ENCODE data around the gene HSPA5. TPM values are rescaled to one million over a fixed set of nuclear protein-coding genes. Genes with fewer than 3 reads are reported as not detected.

Gene HSPA5
- total RNA-seq, 5 donors from 2014 or later (not counting 1 experiment from before 2014, with no cell fraction given) = 105 to 196 (median 118) TPM

DNA sequence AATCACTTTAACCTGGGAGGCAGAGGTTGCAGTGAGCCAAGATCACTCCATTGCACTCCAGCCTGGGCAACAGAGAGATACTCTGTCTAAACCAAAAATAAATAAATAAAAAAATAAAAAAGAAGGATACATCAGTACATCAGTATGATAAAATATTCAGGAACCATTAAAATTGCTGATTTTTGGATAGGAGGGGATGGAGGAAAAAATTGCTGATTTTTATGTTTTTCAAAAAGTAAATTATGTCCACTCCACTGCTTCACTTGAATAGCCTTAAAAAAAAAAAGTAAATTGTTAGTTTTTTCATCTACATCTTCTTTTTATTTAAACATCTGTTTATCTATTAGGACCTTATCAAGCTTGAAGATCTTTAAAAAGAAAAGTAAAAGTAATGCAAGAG lies 13.1 kb upstream of the HSPA5 start:
- Mint-ChIP-seq H3K9me3 (no peaks in the 10 kb centered on the region), H3K4me1 (no peaks in the 10 kb centered on the region), H3K27me3 (no peaks in the 10 kb centered on the region), H3K36me3 (no peaks in the 10 kb centered on the region), H3K4me3 (no peak overlapping the region), H3K27ac (no peak overlapping the region)
- no peak overlapping the region for H3K27ac ChIP-seq (ENCODE audit: low read length)
- POLR2A ChIA-PET = no interaction called here
- no peaks in the 10 kb centered on the region for H3K27me3 ChIP-seq (replicated peaks in 1 of 2; ENCODE audit: control insufficient read depth in 2 of 2, extremely low read depth in 1 of 2, insufficient read depth in 2 of 2, low read length in 1 of 2)
- no peaks in the 10 kb centered on the region for H3K4me1 ChIP-seq (ENCODE audit: control insufficient read depth in 1 of 2, extremely low read depth in 1 of 2, insufficient read depth in 2 of 2, low read length in 2 of 2)
- no peak overlapping the region for H3K4me3 ChIP-seq (ENCODE audit: control insufficient read depth in 1 of 2, extremely low read depth in 1 of 2, low read length in 1 of 2)
- DNase-seq = no peak
- CTCF ChIA-PET = no interaction called here
- no peaks in the 10 kb centered on the region for H3K36me3 ChIP-seq (ENCODE audit: control insufficient read depth in 2 of 2, extremely low read depth in 1 of 2, insufficient read depth in 1 of 2, low read length in 1 of 2)
- no peaks in the 10 kb centered on the region for H3K9me3 ChIP-seq
- no peak for ATAC-seq (replicated peaks in 1 of 4)

DNA sequence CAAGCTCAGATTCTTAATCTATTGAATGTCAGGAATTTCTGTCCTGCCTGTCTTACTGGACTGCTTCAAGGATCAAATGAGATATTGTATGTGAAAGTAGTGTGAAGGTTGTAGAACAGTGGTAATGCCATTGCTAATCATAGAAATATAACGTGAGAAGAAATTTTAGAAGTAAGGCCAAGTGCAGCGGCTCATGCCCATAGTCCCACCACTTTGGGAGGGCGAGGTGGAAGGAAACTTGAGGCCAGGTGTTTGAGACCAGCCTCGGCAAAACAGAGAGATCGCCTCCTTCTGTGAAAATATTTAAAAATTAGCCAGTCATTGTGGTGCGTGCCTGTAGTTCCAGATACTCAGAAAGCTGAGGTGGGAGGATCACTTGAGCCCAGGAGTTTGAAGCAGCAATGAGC lies 5.1 kb upstream of the HSPA5 start:
- H3K9me3 ChIP-seq = no peaks in the 10 kb centered on the region
- no peak overlapping the region for H3K4me3 ChIP-seq (ENCODE audit: control insufficient read depth in 1 of 2, extremely low read depth in 1 of 2, low read length in 1 of 2)
- Mint-ChIP-seq H3K9me3 (no peaks in the 10 kb centered on the region), H3K36me3 (no peaks in the 10 kb centered on the region), H3K4me3 (no peak overlapping the region), H3K27me3 (no peaks in the 10 kb centered on the region), H3K4me1 (peaks cover 7 to 12% (median 8%) of the 10 kb centered on the region in 3 donors), H3K27ac (no peak overlapping the region)
- H3K27me3 ChIP-seq (replicated peaks in 1 of 2; ENCODE audit: control insufficient read depth in 2 of 2, extremely low read depth in 1 of 2, insufficient read depth in 2 of 2, low read length in 1 of 2) = no peaks in the 10 kb centered on the region
- no peak for ATAC-seq (replicated peaks in 1 of 4)
- no peak for DNase-seq
- H3K36me3 ChIP-seq (ENCODE audit: control insufficient read depth in 2 of 2, extremely low read depth in 1 of 2, insufficient read depth in 1 of 2, low read length in 1 of 2) = no peaks in the 10 kb centered on the region
- H3K27ac ChIP-seq (ENCODE audit: low read length) = no peak overlapping the region
- 96% methylated on average over 2 of the region's 6 CpGs for WGBS (ENCODE audit: insufficient coverage)
- ChIA-PET POLR2A (no interaction called here), CTCF (no interaction called here)
- H3K4me1 ChIP-seq (ENCODE audit: control insufficient read depth in 1 of 2, extremely low read depth in 1 of 2, insufficient read depth in 2 of 2, low read length in 2 of 2) = peaks cover 0 to 5% of the 10 kb centered on the region in 2 experiments

DNA sequence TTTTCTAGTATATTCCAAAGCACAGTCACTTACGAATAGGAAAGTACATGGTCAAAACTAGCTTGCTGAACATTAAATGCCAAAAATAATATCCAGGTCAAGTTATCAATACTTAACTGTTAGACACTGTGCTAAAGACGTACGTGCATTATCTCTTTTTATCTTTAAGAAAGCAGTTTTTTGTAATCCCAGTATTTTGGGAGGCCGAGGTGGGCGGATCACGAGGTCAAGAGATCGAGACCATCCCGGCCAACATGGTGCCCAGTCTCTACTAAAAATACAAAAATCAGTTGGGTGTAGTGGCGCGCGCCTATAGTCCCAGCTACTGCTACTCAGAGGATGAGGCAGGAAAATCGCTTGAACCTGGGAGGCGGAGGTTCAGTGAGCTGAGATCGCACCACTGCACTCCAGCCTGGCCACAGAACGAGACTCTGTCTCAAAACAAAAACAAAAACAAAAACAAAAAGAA lies 2.7 kb upstream of the HSPA5 start:
- ATAC-seq (replicated peaks in 1 of 4) = no peak
- peaks cover 0 to 6% of the 10 kb centered on the region in 2 donors for H3K36me3 ChIP-seq (ENCODE audit: control insufficient read depth in 2 of 2, extremely low read depth in 1 of 2, insufficient read depth in 1 of 2, low read length in 1 of 2)
- no peak overlapping the region for H3K4me3 ChIP-seq (ENCODE audit: control insufficient read depth in 1 of 2, extremely low read depth in 1 of 2, low read length in 1 of 2)
- ChIA-PET CTCF (no interaction called here), POLR2A (interaction anchor here in 1 of 2 donors (0.7 kb wide), 1 partner anchor 45 kb away, joined by 3 read pairs; no protein-coding TSS in a partner anchor)
- Mint-ChIP-seq H3K4me3 (peak overlapping the region in 1 of 3 donors; percentile 44), H3K27me3 (no peaks in the 10 kb centered on the region), H3K27ac (no peak overlapping the region), H3K4me1 (peaks cover 19 to 26% (median 21%) of the 10 kb centered on the region in 3 donors), H3K36me3 (peaks cover 6% of the 10 kb centered on the region), H3K9me3 (no peaks in the 10 kb centered on the region)
- WGBS (ENCODE audit: insufficient coverage) = 94% methylated on average over 11 of the region's 15 CpGs
- H3K9me3 ChIP-seq = no peaks in the 10 kb centered on the region
- no peak overlapping the region for H3K27ac ChIP-seq (ENCODE audit: low read length)
- DNase-seq = no peak
- peaks cover 8 to 14% of the 10 kb centered on the region in 2 experiments for H3K4me1 ChIP-seq (ENCODE audit: control insufficient read depth in 1 of 2, extremely low read depth in 1 of 2, insufficient read depth in 2 of 2, low read length in 2 of 2)
- no peaks in the 10 kb centered on the region for H3K27me3 ChIP-seq (replicated peaks in 1 of 2; ENCODE audit: control insufficient read depth in 2 of 2, extremely low read depth in 1 of 2, insufficient read depth in 2 of 2, low read length in 1 of 2)

DNA sequence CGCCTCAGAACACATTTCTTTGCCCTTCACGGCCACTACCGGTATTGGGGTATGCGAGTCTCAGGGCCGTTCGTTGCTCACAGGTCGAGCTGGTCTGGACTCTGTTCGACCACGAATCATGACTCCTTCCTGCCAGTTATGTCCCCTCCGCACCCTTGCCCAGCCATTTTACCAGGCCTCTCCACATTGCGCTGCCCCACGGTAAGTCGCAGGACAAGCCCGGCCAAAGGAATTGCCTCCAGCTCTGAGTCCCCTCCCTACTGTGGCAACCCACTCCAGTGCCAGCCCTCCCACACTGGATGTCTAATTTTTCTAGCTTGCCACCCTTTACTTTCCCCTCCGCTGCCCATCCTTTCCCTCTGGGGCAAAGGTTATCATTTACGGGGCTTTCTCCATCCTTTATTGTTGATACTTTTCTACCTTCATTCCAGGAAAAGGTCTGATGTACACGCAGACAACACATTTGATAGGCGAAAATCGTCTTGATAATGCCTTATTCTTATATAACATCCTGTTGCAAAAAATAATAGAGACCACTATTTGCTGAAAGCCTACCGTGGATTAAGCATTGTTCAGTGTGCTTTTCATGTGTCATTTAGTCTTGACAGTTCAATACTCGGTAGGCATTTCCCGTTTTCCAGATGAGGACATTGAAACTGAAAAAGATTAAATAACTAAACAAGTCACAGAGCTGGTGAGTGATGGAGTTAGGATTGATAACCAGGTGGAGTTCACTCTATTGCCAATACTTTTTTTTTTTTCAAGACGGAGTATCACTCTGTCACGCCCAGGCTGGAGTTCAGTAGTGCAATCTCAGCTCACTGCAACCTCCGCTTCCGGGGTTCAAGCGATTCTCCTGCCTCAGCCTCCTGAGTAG lies 958 bp upstream of the HSPA5 start:
- CTCF ChIA-PET = interaction anchor here (0.6 to 1.3 kb wide), 7 partner anchors 19 to 129 kb away, joined by 3 to 7 read pairs (median 3); partner anchors contain the start of genes GAPVD1 (in 1 of the 2) and RABEPK (in 1 of the 2)
- Mint-ChIP-seq H3K27ac (peak overlapping the region; percentile 98 to 99), H3K4me3 (peak overlapping the region; percentile 92 to 100 (median 99)), H3K4me1 (peaks cover 35 to 44% (median 38%) of the 10 kb centered on the region in 3 donors), H3K9me3 (no peaks in the 10 kb centered on the region), H3K36me3 (peaks cover 22% of the 10 kb centered on the region), H3K27me3 (no peaks in the 10 kb centered on the region)
- Histone ChIP-seq H3K27me3 (replicated peaks in 1 of 2; ENCODE audit: control insufficient read depth in 2 of 2, extremely low read depth in 1 of 2, insufficient read depth in 2 of 2, low read length in 1 of 2) (no peaks in the 10 kb centered on the region), H3K36me3 (ENCODE audit: control insufficient read depth in 2 of 2, extremely low read depth in 1 of 2, insufficient read depth in 1 of 2, low read length in 1 of 2) (peaks cover 4 to 23% of the 10 kb centered on the region in 2 donors), H3K4me1 (ENCODE audit: control insufficient read depth in 1 of 2, extremely low read depth in 1 of 2, insufficient read depth in 2 of 2, low read length in 2 of 2) (peaks cover 19 to 29% of the 10 kb centered on the region in 2 experiments), H3K9me3 (no peaks in the 10 kb centered on the region), H3K4me3 (ENCODE audit: control insufficient read depth in 1 of 2, extremely low read depth in 1 of 2, low read length in 1 of 2) (peak overlapping the region; percentile 53 to 99), H3K27ac (ENCODE audit: low read length) (peak overlapping the region; percentile 93)
- WGBS (ENCODE audit: insufficient coverage) = 22% methylated on average over 16 of the region's 27 CpGs
- POLR2A ChIA-PET = interaction anchor here (0.5 to 1.7 kb wide), 19 partner anchors 10 to 1481 kb away, joined by 3 to 13 read pairs (median 5); partner anchors contain the start of gene GAPVD1 (in 1 of the 2)
- peak in 3 of 4 experiments; percentile 1 to 6 (median 4) for ATAC-seq (replicated peaks in 1 of 4)
- DNase-seq = peak in 3 of 35 experiments; percentile 3 to 16 (median 14)

DNA sequence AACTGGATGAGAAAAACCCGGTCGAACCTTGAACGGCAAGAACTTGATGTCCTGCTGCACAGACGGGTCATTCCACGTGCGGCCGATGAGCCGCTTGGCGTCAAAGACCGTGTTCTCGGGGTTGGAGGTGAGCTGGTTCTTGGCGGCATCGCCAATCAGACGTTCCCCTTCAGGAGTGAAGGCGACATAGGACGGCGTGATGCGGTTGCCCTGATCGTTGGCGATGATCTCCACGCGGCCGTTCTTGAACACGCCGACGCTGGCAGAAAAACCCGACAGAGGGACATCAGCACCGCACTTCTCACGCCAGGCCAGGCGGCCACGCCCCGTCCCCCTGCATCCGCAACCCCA lies 519 bp downstream of the HSPA5 start:
- H3K36me3 Mint-ChIP-seq = peaks cover 34% of the 10 kb centered on the region
- WGBS (ENCODE audit: insufficient coverage) = under 1% methylated on average over 30 of the region's 33 CpGs
- ATAC-seq (replicated peaks in 1 of 4) = peak in 3 of 4 experiments; percentile 3 to 11 (median 11)
- CTCF ChIA-PET = interaction anchor here in 1 of 2 donors (1.1 to 1.3 kb wide), 3 partner anchors 21 to 121 kb away, joined by 3 to 7 read pairs (median 5); partner anchors contain the start of gene GAPVD1
- Histone ChIP-seq H3K27ac (ENCODE audit: low read length) (peak overlapping the region; percentile 93), H3K4me3 (ENCODE audit: control insufficient read depth in 1 of 2, extremely low read depth in 1 of 2, low read length in 1 of 2) (peak overlapping the region; percentile 83 to 99), H3K36me3 (ENCODE audit: control insufficient read depth in 2 of 2, extremely low read depth in 1 of 2, insufficient read depth in 1 of 2, low read length in 1 of 2) (peaks cover 4 to 38% of the 10 kb centered on the region in 2 donors), H3K9me3 (no peaks in the 10 kb centered on the region), H3K4me1 (ENCODE audit: control insufficient read depth in 1 of 2, extremely low read depth in 1 of 2, insufficient read depth in 2 of 2, low read length in 2 of 2) (peaks cover 24 to 29% of the 10 kb centered on the region in 2 experiments), H3K27me3 (replicated peaks in 1 of 2; ENCODE audit: control insufficient read depth in 2 of 2, extremely low read depth in 1 of 2, insufficient read depth in 2 of 2, low read length in 1 of 2) (no peaks in the 10 kb centered on the region)
- POLR2A ChIA-PET = interaction anchor here (0.5 to 1.3 kb wide), 6 partner anchors 21 to 102 kb away, joined by 3 to 5 read pairs (median 4); partner anchors contain the start of gene GAPVD1 (in 1 of the 2)
- peaks cover 50 to 58% (median 53%) of the 10 kb centered on the region in 3 donors for H3K4me1 Mint-ChIP-seq
- peak overlapping the region; percentile 92 to 100 (median 99) for H3K4me3 Mint-ChIP-seq
- H3K27ac Mint-ChIP-seq = peak overlapping the region; percentile 98 to 99
- DNase-seq = peak in 26 of 35 experiments; percentile 7 to 56 (median 21)
- H3K27me3 Mint-ChIP-seq = no peaks in the 10 kb centered on the region
- H3K9me3 Mint-ChIP-seq = no peaks in the 10 kb centered on the region
